NCI-H524 treated with DMSO at 0.1 percent for 48 hours (cell line): ENCODE data around the gene GTF2A1.
"Not testable (repeated sequence)": the region's sequence is repeated elsewhere in the genome, so short reads cannot be mapped to it uniquely, and the experiment has no call there.

Experiments used
- DNase-seq: peaks from one replicate; lab custom pipeline; 2025; lab: John Stamatoyannopoulos, UW

Gene GTF2A1

GRCh38 chr14:81231540-81231939 lies 10.8 kb upstream of the GTF2A1 start:
- DNase-seq = no peak

- DNase-seq = no peak
Measured at GRCh38 chr14:81224222-81224621, 3.5 kb upstream of the GTF2A1 start.

- not testable (repeated sequence) for DNase-seq
Measured at GRCh38 chr14:81223788-81224187, 3.0 kb upstream of the GTF2A1 start.

- DNase-seq = no peak
Measured at GRCh38 chr14:81222691-81223090, 1.9 kb upstream of the GTF2A1 start.

GRCh38 chr14:81222126-81222525 lies 1.4 kb upstream of the GTF2A1 start:
- no peak for DNase-seq

- DNase-seq = no peak
Measured at GRCh38 chr14:81221579-81222102, 882 bp upstream of the GTF2A1 start.

GRCh38 chr14:81220580-81220829 lies 254 bp downstream of the GTF2A1 start:
- DNase-seq = no peak

- DNase-seq = peak; percentile 40
Measured at GRCh38 chr14:81219759-81220579, 790 bp downstream of the GTF2A1 start.

- DNase-seq = peak; percentile 98
Measured at GRCh38 chr14:81219210-81219758, 1.5 kb downstream of the GTF2A1 start.

- DNase-seq = no peak
Measured at GRCh38 chr14:81211844-81212243, 8.9 kb downstream of the GTF2A1 start.

GRCh38 chr14:81209167-81209836 lies 11.5 kb downstream of the GTF2A1 start:
- no peak for DNase-seq

- DNase-seq = no peak
Measured at GRCh38 chr14:81208489-81208888, 12.3 kb downstream of the GTF2A1 start.

- DNase-seq = no peak
Measured at GRCh38 chr14:81206115-81206514, 14.6 kb downstream of the GTF2A1 start.

- DNase-seq = no peak
Measured at GRCh38 chr14:81205639-81206038, 15.1 kb downstream of the GTF2A1 start.

GRCh38 chr14:81200054-81200453 lies 20.7 kb downstream of the GTF2A1 start:
- DNase-seq = no peak

- no peak for DNase-seq
Measured at GRCh38 chr14:81199084-81199483, 21.7 kb downstream of the GTF2A1 start.

- DNase-seq = no peak
Measured at GRCh38 chr14:81198651-81199050, 22.1 kb downstream of the GTF2A1 start.

GRCh38 chr14:81193924-81194633 lies 26.7 kb downstream of the GTF2A1 start:
- no peak for DNase-seq

GRCh38 chr14:81192594-81192993 lies 28.2 kb downstream of the GTF2A1 start:
- no peak for DNase-seq

- DNase-seq = no peak
Measured at GRCh38 chr14:81187832-81188522, 32.8 kb downstream of the GTF2A1 start.

- no peak for DNase-seq
Measured at GRCh38 chr14:81179631-81180030, 41.1 kb downstream of the GTF2A1 start.

GRCh38 chr14:81178063-81178462 lies 42.7 kb downstream of the GTF2A1 start:
- DNase-seq = no peak
